Activated B cell treated with CpG ODN at 0.5 μM for 24 hours (primary cell): ENCODE results near the gene DLGAP1. TPM values are rescaled to one million over a fixed set of nuclear protein-coding genes. Genes with fewer than 3 reads are reported as not detected.

Experiments used
- ATAC-seq: fragments of 200-7000 bp; cut with Tn5 transposase; one replicate; pipeline ENCODE4 v1.10.0; 2021; ENCODE audit warnings: low read depth, mild to moderate bottlenecking, moderate library complexity
- CTCF ChIA-PET: fragments of 350-600 bp; sonication (Branson Sonifier 250); formaldehyde crosslinking; loops from one replicate; lab custom pipeline; 2021; ENCODE audit warnings: antibody characterized with exemption; lab: Charles Lee
- POLR2A ChIA-PET: fragments of 350-600 bp; sonication (Branson Sonifier 250); formaldehyde crosslinking; loops from one replicate; lab custom pipeline; 2021; ENCODE audit warnings: antibody characterized with exemption; lab: Charles Lee
- DNase-seq: peaks from one replicate; pipeline ENCODE4 v3.0.0; 2022
- H3K27ac Mint-ChIP-seq: one replicate; pipeline ENCODE4 v1.8.0; 2020; ENCODE audit warnings: mixed read lengths
- H3K27me3 Mint-ChIP-seq: one replicate; pipeline ENCODE4 v1.8.0; 2021; ENCODE audit warnings: mixed read lengths
- H3K36me3 Mint-ChIP-seq: one replicate; pipeline ENCODE4 v1.8.0; 2021; ENCODE audit warnings: low read depth, mixed read lengths
- H3K4me1 Mint-ChIP-seq: one replicate; pipeline ENCODE4 v1.8.0; 2021; ENCODE audit warnings: mixed read lengths
- H3K4me3 Mint-ChIP-seq: one replicate; pipeline ENCODE4 v1.8.0; 2020; ENCODE audit warnings: mild to moderate bottlenecking, mixed read lengths
- H3K9me3 Mint-ChIP-seq: one replicate; pipeline ENCODE4 v1.8.0; 2020; ENCODE audit warnings: mixed read lengths
- CTCF ChIP-seq: fragments of 200-600 bp; IDR thresholded peaks from one replicate; pipeline ENCODE4 v1.8.0; 2022; ENCODE audit warnings: antibody characterized with exemption, mild to moderate bottlenecking
- intact Hi-C: fragments of 100-400 bp; cut with micrococcal nuclease; formaldehyde crosslinking; loops from one replicate; pipeline ENCODE4 v1.15.1; 2024
- total RNA-seq: library from RNA; stranded (reverse); gene quantifications from 2 replicates; pipeline ENCODE4 v1.2.3, GENCODE V29; 2022

DLGAP1 gene
- total RNA-seq, 1 donor from 2014 or later = 0.18 TPM

GRCh38 chr18:3784949-3785348 is 670.2 kb downstream of the DLGAP1 start:
- intact Hi-C loops = no loop called here
- CTCF ChIA-PET = no interaction called here
- TF ChIP-seq CTCF = no peak
- no peak for DNase-seq
- ATAC-seq = no peak
- no peak overlapping the region for H3K27ac Mint-ChIP-seq
- H3K4me3 Mint-ChIP-seq = no peak overlapping the region
- H3K36me3 Mint-ChIP-seq = no peaks in the 10 kb centered on the region
- no peaks in the 10 kb centered on the region for H3K4me1 Mint-ChIP-seq
- H3K9me3 Mint-ChIP-seq = peaks cover 3% of the 10 kb centered on the region
- POLR2A ChIA-PET = no interaction called here
- H3K27me3 Mint-ChIP-seq = peaks cover 11% of the 10 kb centered on the region

DNA sequence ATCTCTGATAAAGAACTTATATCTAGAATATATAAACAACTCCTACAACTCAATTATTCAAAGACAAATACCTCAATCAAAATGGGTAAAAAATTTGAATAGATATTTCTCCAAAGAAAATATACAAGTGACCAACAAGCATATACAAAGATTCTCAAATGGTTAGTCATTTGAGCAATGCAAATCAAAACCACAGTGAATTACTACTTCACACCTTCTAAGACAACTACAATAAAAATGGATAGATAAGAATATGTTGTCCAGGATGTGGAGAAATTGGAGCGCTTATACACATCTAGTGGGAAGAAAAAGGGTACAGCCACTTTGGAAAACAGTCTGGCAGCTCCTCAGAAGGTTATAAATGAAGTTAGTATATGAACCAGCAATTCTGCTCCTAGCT is 672.2 kb downstream of the DLGAP1 start:
- intact Hi-C loops = no loop called here
- ATAC-seq = no peak
- Mint-ChIP-seq H3K4me3 (no peak overlapping the region), H3K27ac (no peak overlapping the region), H3K9me3 (peaks cover 3% of the 10 kb centered on the region), H3K27me3 (peaks cover 11% of the 10 kb centered on the region), H3K36me3 (no peaks in the 10 kb centered on the region), H3K4me1 (no peaks in the 10 kb centered on the region)
- DNase-seq = no peak
- no peak for TF ChIP-seq CTCF
- ChIA-PET CTCF (no interaction called here), POLR2A (no interaction called here)

GRCh38 chr18:3777719-3778118 is 677.4 kb downstream of the DLGAP1 start:
- no peaks in the 10 kb centered on the region for H3K36me3 Mint-ChIP-seq
- no peaks in the 10 kb centered on the region for H3K9me3 Mint-ChIP-seq
- ATAC-seq (no peak), DNase-seq (no peak)
- no peaks in the 10 kb centered on the region for H3K4me1 Mint-ChIP-seq
- peaks cover 8% of the 10 kb centered on the region for H3K27me3 Mint-ChIP-seq
- TF ChIP-seq CTCF = no peak
- H3K27ac Mint-ChIP-seq = no peak overlapping the region
- no peak overlapping the region for H3K4me3 Mint-ChIP-seq
- POLR2A ChIA-PET = no interaction called here
- CTCF ChIA-PET = no interaction called here
- intact Hi-C loops = no loop called here

DNA sequence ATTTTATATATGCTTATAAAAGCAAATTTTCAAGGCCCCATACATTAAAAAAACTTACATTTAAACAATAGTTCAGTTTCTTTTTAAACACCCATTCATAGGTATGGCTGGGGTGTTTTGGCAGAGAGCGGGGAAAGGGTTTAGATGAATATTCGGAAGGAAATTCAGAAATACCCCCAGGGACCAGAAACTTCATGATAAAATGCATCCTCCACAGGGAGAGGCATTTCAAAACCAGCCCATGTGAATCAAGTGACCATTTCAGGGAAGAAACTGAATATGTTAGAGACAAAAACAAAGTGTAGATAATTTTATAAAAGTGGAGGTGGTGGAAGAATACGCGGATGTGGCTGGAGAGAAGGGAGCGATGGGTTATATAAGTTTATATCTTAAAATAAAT is 678.0 kb downstream of the DLGAP1 start:
- H3K27ac Mint-ChIP-seq = no peak overlapping the region
- H3K4me3 Mint-ChIP-seq = no peak overlapping the region
- H3K36me3 Mint-ChIP-seq = no peaks in the 10 kb centered on the region
- DNase-seq (no peak), ATAC-seq (no peak)
- ChIA-PET CTCF (no interaction called here), POLR2A (no interaction called here)
- no peaks in the 10 kb centered on the region for H3K9me3 Mint-ChIP-seq
- TF ChIP-seq CTCF = no peak
- H3K4me1 Mint-ChIP-seq = no peaks in the 10 kb centered on the region
- intact Hi-C loops = no loop called here
- H3K27me3 Mint-ChIP-seq = peaks cover 8% of the 10 kb centered on the region

GRCh38 chr18:3775996-3776395 is 679.1 kb downstream of the DLGAP1 start:
- ChIA-PET POLR2A (no interaction called here), CTCF (no interaction called here)
- Mint-ChIP-seq H3K9me3 (no peaks in the 10 kb centered on the region), H3K27me3 (peaks cover 9% of the 10 kb centered on the region), H3K4me1 (peaks cover 9% of the 10 kb centered on the region), H3K4me3 (no peak overlapping the region), H3K27ac (no peak overlapping the region), H3K36me3 (no peaks in the 10 kb centered on the region)
- DNase-seq (no peak), ATAC-seq (no peak)
- intact Hi-C loops = no loop called here
- TF ChIP-seq CTCF = no peak
